Hepatocyte (in vitro differentiated cells): ENCODE measurements around the gene PSMB7.

Experiments used
- EZH2 ChIP-seq: fragments of 200-600 bp; sonication (generic); IDR thresholded peaks from 2 replicates; pipeline ENCODE4 v1.6.1; 2016; ENCODE audit warnings: antibody characterized with exemption, mild to moderate bottlenecking, borderline replicate concordance
- EZH2phosphoT487 ChIP-seq: fragments of 200-600 bp; sonication (generic); IDR thresholded peaks from one replicate; pipeline ENCODE4 v1.6.1; 2018; ENCODE audit warnings: antibody characterized with exemption, mild to moderate bottlenecking, low read depth, moderate library complexity; ENCODE audit not compliant: unreplicated experiment, severe bottlenecking
- TF ChIP-seq, protein P1 (sequence below): fragments of 200-600 bp; sonication (generic); IDR thresholded peaks from 2 replicates; pipeline ENCODE4 v1.5.1; 2016; ENCODE audit warnings: antibody characterized with exemption, mild to moderate bottlenecking; ENCODE audit not compliant: poor library complexity

DNA sequence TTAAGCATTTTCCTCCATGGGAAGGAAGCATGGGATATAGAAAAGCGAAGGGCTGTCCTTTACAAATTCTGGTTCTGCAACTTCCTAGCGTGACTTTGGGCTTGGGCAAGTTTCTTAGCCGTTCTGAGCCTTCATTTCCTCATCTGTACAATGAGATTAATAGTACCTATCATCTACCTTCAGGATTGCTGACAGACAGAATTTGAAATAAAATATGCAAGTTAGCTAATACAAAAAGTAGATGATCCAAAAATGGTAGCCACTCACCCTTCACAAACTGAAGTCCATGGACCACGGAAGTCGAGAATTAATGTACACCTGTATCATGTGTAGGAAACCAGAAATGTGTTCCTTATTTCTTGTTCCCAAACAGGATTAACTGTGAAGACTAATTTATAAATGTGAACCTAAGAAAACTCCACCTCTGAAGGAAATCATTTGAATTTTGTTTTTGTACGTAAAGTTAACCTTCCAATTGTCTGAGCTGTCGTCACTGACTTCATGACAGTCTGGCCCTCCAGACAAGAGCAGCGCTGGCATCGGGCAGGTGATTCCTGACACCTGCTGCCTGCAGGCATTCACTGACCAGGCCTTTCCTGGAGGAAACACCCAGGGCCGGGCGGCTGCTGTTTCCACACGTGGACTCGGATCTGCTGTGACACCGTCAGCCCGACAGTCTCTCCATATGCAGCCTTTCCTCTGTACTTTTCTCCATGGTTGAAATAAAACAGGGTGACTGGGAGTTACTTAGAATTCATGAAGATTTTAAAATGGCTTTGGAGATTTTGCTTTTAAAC is 63.4 kb downstream of the PSMB7 start:
- TF ChIP-seq, protein P1, sequence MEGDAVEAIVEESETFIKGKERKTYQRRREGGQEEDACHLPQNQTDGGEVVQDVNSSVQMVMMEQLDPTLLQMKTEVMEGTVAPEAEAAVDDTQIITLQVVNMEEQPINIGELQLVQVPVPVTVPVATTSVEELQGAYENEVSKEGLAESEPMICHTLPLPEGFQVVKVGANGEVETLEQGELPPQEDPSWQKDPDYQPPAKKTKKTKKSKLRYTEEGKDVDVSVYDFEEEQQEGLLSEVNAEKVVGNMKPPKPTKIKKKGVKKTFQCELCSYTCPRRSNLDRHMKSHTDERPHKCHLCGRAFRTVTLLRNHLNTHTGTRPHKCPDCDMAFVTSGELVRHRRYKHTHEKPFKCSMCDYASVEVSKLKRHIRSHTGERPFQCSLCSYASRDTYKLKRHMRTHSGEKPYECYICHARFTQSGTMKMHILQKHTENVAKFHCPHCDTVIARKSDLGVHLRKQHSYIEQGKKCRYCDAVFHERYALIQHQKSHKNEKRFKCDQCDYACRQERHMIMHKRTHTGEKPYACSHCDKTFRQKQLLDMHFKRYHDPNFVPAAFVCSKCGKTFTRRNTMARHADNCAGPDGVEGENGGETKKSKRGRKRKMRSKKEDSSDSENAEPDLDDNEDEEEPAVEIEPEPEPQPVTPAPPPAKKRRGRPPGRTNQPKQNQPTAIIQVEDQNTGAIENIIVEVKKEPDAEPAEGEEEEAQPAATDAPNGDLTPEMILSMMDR: no peak
- TF ChIP-seq EZH2 (no peak), EZH2phosphoT487 (no peak)
